GM19239 (cell line): ENCODE measurements around the gene MT1X.

Experiments used
- DNase-seq: peaks from one replicate; pipeline ENCODE4 v3.0.0; 2011; ENCODE audit warnings: low spot score; ENCODE audit not compliant: insufficient read length
- FAIRE-seq: peaks from 2 replicates; lab custom pipeline; 2011; peaks lifted over from hg19 to GRCh38; lab: Jason Lieb, UNC

MT1X gene

DNA sequence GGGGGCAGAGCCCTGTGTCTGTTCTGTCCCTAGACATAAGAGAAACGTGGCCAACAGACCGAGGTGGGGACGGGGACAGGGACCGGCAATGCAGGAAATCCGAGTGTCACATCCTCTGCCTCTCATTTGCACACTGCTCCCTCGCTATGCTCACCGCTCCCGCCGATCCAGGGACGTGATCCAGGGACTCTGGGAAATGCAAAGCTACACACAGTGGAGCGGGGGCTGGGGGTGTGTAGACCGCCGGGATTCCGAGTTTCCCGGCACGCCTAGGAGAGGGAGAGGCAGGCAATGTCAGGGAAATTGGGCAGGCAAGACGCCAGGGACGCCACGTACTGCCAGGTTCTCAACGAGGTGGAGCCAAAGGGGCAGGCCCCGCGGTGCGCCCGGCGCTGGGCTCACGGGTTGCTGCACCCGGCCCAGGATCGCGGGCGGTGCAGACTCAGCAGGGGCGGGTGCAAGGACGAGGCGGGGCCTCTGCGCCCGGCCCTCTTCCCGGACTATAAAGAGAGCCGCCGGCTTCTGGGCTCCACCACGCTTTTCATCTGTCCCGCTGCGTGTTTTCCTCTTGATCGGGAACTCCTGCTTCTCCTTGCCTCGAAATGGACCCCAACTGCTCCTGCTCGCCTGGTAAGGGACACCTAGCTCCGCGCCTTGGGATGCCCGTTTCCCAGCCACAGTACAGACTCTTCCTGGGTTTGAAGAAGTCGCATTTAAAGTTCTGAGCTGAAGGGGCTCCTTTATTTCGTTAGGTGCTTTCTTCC lies at the start of gene MT1X:
Gene MT1X, plus strand, starts transcription at position 532 of the 764 bp plus-strand sequence. Its CDS starts 71 bp downstream, at position 603.
- peak; percentile 89 for FAIRE-seq
- DNase-seq: peak; percentile 85

DNA sequence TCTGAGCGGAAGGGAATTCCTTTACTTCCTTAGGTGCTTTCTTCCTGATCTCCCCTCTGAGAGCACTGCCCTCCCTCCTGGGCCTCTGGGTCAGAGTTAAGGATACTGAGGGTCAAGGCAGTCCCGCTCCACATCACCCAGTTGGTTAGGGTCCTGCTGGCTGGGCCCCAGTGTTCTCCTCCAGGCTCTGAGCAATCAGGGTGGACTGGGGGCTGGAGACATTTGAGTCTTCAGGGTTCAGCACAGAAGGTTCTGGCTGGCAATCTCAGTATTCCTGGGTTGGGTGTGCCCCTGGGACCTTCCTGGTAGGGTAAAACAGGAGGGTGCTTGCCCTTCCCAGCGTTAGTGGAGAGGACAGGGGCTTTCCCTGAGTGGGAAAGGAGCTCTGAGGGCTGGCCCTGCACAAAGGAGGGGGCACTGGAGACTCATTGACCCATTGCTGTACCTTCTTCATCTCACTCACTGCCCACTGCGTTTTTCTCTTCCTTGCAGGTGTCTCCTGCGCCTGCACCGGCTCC lies 49.4 kb upstream of the MT1X start:
- no peak for FAIRE-seq
- no peak for DNase-seq

DNA sequence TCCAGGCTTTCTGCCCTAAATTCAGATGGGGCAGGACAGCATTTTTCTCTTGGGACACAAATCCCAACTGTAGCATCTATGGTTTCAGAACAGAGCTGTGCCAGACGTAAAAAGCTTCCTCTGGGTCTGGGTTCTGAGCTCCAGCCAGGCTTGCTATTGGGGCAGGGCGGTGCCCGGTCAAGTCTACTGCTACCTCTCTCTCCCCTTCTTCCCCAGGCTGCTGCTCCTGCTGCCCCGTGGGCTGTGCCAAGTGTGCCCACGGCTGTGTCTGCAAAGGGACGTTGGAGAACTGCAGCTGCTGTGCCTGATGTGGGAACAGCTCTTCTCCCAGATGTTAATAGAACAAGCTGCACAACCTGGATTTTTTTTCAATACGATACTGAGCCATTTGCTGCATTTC lies 48.7 kb upstream of the MT1X start:
- FAIRE-seq (no peak), DNase-seq (no peak)

DNA sequence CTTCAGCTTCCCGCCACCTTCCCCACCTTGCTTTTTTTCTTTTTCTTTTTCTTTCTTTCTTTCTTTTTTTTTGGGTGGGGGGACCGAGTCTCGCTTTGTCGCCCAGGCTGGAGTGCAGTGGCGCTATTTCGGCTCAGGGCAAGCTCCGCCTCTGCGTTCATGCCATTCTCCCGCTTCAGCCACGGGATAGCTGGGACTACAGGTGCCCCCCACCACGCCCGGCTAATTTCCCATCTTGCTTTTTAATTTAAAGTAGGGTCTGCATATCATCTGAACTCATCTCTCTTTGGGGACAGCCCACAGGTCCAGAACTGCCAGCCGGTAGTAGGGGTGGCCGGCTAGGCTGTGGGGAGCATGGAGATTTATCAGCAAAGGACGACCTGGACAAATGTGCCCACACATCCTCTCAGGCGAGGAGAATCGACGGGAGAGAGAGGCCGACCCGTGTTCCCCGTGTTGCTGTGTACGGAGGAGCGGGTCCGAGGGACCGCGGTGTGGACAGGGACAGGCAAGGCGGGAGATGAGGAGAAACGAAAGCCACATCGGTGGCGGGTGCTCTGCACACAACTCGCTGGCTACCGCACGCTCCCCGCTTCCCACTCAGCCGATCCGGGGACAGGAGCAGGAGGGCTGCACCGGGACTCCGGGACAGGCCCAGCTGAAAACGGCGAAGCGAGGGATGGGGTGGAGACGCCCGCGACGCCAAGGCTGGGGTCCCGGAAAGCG lies 47.4 kb upstream of the MT1X start:
- DNase-seq (no peak), FAIRE-seq (no peak)

DNA sequence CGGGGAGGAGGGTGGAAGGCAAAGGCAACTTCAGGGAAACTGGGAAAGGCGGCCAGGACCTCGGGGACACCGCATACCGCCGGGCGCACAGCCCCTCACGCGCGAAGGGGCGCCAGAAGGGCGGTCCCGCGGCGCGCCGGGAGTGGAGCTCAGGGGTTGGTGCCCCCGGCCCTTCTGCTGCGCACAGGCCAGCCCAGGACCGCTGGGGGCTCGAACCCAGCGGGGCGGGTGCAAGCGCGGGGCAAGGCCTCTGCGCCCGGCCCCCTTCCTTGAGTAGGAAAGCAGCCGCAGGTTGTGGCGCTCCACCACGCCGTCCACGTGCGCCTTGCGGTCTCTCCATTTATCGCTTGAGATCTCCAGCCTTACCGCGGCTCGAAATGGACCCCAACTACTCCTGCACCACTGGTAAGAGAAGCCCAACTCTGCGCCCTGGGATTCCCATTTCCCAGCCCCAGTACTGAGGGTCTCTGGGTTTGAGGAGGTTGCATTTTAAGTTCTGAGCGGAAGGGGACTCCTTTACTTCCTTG lies 46.8 kb upstream of the MT1X start:
- no peak for FAIRE-seq
- no peak for DNase-seq

DNA sequence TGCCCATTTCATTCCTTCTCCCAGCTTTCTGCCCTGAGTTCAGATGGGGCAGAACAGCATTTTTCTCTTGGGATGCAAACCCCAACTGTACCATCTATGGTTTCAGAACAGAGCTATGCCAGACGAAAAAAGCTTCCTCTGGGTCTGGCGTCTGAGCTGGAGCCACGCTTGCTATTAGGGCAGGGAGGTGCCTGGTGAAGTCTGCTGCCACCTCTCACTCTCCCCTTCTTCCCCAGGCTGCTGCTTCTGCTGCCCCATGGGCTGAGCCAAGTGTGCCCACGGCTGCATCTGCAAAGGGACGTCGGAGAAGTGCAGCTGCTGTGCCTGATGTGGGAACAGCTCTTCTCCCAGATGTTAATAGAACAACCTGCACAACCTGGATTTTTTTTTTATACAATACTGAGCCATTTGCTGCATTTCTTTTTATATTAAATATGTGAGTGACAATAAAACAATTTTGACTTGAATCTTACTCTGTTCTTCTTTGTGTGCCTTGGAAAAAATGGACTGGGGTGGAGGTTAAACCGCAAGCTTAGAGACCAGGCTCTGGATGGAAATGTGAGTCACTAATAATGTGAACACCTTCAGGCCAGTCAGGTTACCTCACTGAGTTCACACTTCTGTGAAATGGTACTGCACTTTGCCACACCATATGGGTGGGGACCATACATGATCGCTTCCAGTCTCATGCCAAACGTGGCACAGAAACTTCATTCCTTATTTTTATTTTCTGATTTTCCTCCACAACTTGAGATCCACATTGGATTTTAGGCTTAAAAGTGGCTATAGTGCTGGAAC lies 45.5 kb upstream of the MT1X start:
- no peak for DNase-seq
- no peak for FAIRE-seq

DNA sequence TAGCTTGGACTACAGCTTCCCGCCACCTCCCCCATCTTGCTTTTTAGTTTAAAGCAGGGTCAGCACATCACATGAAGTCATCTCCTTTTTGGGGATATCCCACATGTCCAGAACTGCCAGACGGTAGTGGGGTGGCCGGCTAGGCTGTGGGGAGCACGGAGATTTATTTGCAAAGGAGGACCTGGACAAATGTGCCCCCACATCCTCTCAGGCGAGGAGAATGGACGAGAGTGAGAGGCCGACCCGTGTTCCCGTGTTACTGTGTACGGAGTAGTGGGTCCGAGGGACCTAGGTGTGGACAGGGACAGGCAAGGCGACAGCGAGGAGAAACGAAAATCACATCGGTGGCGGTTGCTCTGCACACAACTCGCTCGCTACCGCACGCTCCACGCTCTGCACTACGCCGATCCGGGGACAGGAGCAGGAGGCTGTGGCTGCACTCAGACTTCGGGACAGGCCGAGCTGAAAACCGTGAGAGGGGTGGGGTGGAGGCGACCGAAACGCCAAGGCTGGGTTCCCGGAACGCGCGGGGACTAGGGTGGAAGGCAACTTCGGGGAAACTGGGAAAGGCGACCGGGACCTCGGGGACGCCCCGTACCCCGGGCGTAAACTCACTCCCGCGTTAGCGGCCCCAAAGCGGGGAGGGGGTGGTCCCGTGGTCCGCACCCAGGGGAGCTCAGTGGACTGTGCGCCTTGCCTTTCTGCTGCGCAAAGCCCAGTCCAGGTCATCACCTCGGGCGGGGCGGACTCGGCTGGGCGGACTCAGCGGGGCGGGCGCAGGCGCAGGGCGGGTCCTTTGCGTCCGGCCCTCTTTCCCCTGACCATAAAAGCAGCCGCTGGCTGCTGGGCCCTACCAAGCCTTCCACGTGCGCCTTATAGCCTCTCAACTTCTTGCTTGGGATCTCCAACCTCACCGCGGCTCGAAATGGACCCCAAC lies 44.2 kb upstream of the MT1X start, which contains the start of gene MT1A:
Gene MT1A, plus strand, starts transcription at position 853 of the 937 bp plus-strand sequence. Its CDS starts 73 bp downstream, at position 926.
- FAIRE-seq (no peak), DNase-seq (no peak)

DNA sequence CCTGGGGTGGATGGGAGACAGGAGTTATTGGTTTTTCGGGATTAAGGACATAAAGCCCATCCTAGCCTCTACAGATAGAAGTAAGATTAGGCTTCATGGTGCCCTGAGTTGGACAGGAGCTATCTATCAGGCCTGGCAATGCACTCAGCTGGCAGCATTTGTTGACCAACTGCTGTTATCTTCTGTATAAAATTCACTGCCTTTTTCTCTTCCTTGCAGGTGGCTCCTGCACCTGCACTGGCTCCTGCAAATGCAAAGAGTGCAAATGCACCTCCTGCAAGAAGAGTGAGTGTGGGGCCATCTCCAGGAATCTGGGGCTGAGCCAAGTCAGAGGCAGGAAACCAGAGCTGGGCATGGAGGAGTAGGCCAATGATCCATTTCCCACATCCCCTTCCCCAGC lies 43.2 kb upstream of the MT1X start:
- FAIRE-seq: no peak
- no peak for DNase-seq

DNA sequence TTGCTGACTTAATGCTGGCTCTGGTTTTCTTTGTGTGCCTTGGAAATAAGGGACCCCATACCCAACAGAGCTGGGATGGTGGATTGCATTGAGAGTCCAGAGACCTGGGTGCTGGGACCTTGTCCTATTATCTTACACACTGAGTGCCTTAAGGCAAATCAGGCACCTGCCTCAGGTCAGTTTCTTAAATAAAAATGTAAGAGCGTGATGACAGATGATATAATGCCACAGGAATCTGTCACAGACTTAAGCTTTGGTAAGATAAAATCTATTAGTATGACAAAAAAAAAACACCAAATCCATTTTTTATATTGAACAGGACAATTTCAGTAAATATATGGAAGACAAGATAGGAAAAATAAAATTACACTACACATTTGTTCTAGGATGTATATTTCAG lies 42.2 kb upstream of the MT1X start:
- FAIRE-seq: no peak
- no peak for DNase-seq

DNA sequence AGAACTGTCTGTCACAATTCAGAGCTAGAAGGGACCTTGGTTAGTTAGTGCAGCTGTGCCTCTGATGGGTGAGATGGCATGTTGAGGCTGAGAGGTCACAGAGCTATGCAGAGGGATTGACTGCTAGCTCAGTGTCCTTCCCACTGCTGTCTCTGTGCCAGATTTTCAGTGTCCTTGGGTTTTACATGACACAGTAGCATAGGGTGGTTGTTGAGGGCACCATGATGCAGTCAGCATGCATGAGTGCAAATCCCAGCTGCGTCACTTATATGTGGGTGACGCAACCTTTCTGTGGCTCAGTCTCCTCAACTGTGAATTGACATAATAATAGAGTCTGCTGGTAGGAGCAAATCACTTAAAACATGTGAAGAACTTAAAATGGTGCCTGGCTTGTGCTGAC lies 41.1 kb upstream of the MT1X start:
- no peak for FAIRE-seq

DNA sequence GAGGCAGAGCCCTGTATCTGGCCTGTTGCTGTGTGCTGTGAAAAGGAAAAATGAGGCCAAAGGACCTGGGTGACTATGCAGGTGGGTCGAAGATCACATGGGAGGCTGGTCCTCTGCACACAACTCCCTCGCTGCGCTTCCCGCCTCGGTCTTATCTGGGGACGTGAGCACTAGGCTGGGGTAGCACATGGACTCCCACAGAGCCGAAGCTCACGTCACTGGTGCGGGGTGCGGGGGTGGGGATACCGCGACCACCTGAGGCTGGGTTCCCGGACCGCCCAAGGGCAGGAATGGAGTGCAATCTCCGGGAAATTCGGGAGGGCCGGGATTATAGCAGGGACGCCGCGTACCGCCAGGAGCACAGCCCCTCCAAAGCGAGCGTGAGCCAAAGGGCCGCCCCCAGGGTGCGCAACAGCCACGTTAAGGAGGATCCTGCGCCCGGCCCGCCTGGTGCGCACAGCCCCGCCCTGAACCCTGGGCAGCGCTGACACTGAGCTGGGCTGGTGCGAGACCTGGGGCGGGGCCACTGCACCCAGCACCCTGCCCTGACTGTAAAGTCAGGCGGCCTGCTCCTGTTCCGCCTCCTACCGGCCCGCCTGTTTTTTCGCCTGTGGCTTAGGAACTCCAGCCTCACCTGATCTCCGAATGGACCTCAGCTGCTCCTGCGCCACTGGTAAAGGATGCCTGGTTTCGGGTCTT lies 39.0 kb upstream of the MT1X start:
- FAIRE-seq (no peak), DNase-seq (peak; percentile 28)

More for the DNA sequence above, 41.1 kb upstream of the MT1X start:
- no peak for DNase-seq

DNA sequence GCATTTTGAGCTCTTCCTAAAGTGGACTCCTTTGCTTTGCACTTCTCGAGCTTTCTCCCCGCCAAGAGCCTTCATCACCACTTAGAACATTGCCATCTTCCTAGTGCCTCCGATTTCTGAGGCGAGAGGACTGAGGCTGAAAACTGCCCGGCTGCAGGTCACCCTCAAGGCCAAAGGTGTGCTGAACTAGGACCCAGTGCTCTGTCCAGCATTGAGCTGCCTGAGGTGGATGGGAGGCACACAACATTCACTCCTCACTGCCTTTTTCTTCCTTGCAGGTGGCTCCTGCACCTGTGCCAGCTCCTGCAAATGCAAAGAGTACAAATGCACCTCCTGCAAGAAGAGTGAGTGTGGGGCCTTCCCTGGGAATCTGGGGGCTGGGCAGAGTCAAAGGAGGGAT lies 38.4 kb upstream of the MT1X start:
- FAIRE-seq: no peak
- DNase-seq: no peak

DNA sequence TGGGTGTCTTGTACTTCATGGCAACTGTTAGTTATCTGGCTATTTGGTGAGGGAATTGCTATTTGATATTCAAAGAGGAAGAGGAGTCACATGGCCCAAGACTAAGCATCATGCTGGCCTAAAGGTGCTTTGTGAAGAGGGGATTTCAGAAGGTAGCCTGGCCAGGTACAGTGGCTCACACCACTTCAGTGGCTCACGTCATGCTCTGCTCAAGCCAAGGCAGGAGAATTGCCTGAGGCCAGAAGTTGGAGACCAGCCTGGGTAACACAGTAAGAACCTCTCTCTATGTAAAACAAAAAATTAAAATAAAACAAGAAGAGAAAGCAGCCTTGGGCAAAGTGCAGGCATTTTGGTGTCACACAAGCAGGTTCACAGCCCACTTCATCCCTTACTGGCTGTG lies 37.0 kb upstream of the MT1X start:
- no peak for FAIRE-seq
- DNase-seq: no peak

DNA sequence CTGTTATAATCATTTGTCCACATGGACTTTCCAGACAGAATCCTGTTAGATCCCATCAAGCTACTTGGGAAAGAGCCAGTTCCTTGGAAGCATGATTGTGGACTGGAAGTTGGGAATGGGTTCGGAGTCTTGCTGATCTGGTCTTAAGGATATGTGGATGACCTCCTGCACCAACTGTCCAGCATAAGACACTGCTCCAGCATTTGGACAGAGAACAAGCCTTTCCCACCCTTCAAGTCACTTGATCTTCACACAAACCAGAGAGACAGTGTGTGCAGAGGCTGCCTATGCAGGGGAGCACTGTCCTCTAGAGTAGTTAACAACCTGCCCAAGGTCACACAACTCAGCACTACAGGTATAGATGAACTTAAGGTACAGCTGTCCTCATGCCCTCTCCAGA lies 36.4 kb upstream of the MT1X start:
- FAIRE-seq: no peak

DNA sequence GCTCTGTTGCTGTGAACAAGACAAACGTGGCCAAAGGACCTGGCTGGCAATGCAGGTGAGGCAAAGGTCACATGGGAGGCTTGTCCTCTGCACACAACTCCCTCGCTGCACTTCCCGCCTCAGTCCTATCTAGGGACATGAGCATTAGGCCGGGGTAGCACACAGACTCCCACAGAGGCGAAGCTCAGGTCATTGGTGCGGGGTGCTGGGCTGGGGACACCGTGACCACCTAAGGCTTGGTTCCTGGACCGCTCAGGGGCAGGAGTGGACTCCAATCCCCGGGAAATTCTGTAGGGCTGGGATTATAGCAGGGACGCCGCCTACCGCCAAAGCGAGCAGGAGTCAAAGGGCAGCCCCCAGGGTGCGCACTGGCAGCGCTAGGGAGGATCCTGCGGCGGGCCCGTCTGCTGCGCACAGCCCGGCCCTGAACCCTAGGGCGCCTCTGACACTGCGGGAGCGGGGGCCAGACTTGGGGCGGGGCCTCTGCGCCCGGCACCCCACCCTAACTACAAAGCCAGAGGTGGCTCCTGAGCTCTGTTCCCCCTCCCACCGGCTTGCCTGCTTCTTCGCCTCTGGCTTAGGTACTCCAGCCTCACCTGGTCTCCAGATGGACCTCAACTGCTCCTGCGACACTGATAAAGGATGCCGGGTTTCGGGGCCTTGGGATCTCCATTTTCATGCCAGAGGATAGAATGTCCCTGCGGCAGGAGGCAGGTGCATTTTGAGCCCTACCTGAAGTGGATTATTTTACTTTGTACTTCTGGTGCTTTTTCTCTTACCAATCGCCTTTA lies 34.4 kb upstream of the MT1X start:
- no peak for FAIRE-seq
- no peak for DNase-seq

More for the DNA sequence above, 36.4 kb upstream of the MT1X start:
- no peak for DNase-seq

DNA sequence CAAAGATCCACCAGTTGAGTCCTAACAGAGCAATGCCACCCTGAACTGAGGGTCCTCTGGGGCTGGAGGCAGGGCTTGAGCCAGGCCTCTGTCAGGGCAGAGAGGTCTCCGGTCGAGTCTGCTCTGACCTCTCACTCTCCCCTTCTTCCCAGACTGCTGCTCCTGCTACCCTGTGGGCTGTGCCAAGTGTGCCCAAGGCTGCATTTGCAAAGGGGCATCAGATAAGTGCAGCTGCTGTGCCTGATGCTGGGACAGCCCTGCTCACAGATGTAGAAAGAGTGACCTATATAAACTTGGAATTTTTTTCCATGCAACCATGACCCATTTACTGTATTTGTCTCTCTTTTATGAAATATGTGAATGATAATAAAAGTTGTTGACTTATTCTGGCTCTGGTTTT lies 33.0 kb upstream of the MT1X start:
- DNase-seq: no peak
- no peak for FAIRE-seq

DNA sequence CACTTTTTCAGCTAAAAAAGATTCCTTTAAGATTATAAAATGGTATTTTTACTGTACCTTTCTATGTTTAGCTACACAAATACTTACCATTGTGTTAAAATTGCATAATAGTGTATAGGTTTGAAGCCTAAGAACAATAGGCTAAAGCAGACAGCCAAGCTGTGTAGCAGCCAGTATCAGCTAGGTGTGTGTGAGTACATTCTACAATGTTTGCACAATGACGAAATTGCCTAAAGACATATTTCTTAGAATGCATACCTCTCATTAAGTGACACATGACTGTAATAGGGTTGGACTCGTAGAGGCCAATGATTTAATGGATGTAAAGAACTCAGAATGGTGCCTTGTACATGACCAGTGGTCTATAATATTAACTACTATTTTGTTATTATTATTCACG lies 32.5 kb upstream of the MT1X start:
- FAIRE-seq (no peak), DNase-seq (no peak)

DNA sequence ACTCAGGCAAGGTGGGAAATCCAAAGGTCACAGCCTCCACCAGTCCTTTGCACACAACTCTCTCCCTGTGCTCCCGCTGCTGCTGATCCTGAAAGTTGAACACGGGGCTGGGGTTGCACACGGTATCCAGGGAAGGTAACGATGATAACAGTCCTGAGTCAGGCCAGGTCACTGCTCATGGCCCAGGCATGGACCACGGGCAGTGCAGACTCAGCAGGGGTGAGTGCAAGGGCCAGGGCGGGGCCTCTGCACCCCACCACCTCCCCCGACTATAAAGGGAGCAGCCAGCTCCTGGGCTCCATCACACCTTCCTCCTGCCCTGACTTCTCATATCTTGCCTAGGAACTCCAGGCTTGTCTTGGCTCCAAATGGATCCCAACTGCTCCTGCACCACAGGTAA lies 30.7 kb upstream of the MT1X start, which contains the start of gene MT1B:
Gene MT1B, plus strand, starts transcription at position 301 of the 400 bp plus-strand sequence. Its CDS starts 68 bp downstream, at position 369.
- FAIRE-seq (no peak), DNase-seq (no peak)
